Dermis microvascular lymphatic vessel endothelial cell (primary cell): ENCODE data around the gene CFAP251. TPM values are rescaled to one million over a fixed set of nuclear protein-coding genes. Genes with fewer than 3 reads are reported as not detected.
A peak's percentile ranks its signal among the peaks of the same experiment; 100 is the strongest.
"Not testable (repeated sequence)": the region's sequence is repeated elsewhere in the genome, so short reads cannot be mapped to it uniquely, and the experiment has no call there.

Experiments
- DNase-seq, 2 donors: peaks; one replicate each; pipeline versions ENCODE4 v3.0.0 to v3.0.0-alpha.2; 2010; ENCODE audit warnings: low read depth in 2 of 2
- total RNA-seq: library from RNA; depleted of rRNA; stranded (reverse); fragments of >200 nt; gene quantifications from 2 replicates; pipeline ENCODE4 v1.2.1, GENCODE V29; 2014

The CFAP251 gene
- total RNA-seq, 1 donor from 2014 or later = 2.3 TPM

DNA sequence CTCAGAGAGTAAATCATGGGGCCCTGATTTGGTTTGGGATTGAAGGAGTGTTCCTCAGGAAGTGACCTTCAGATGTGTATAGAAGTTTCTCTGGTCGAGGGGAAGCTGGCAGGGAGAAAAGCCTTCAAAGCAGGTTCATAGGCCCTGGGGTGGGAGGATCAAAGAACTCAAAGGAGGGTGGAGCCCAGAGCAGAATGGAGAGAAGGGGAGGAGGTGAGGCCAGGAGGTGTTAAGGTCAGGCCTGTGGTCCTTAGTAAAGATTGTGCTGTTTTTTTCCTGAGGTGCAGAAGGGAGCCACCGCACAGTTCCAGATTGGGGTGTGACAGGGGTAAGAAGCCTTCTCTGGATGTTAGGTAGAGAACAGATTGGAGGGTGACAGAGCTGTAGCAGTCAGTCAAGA lies 9.7 kb upstream of the CFAP251 start:
- no peak for DNase-seq

DNA sequence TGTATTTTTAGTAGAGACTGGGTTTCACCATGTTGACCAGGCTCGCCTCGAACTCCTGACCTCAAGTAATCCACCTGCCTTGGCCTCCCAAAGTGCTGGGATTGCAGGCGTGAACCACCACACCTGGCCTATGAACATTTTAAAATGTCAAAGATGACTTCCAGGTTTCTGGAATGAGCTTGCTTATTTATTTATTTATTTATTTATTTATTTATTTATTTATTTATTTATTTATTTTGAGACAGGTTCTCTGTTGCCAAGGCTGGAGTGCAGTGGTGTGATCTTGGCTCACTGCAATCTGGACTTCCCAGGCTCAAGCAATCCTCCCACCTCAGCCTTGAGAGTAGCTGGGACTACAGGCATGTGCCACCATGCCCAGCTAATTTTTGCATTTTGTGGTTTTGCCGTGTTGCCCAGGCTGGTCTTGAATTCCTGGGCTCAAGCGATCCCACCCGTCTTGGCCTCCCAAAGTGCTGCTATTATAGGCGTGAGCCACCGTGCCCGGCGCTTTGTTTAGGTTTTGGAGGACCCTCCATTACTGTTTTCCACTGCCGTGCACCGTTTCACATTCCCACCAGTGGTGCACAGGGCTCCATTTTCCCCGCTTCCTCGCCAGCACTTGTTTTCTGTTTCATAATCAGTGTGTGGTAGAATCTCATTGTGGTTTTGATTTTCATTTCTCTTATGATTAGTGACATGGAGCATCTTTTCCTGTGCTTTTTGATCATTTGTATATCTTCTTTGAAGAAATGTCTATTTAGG lies 6.4 kb upstream of the CFAP251 start:
- DNase-seq = no peak

DNA sequence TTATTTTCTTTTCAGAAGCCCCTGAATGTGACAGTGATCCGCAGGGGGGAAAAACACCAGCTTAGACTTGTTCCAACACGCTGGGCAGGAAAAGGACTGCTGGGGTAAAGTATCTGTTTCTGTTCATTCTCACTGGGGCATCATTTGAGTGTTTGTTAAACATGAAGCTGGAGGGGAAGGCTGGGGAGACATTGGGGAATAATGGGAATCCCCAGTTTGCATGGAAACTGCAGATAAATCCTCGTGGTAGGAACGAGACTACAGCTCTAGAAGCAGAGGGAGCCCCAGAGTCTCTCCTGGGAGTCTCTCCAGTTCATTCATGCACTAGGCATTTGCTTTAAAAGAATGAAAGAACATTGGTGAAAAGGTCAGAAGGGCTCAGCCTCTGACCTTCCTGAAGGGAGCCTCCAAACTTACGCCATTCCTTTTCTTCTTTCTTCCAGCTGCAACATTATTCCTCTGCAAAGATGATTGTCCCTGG lies 2.5 kb upstream of the CFAP251 start:
- DNase-seq = no peak

DNA sequence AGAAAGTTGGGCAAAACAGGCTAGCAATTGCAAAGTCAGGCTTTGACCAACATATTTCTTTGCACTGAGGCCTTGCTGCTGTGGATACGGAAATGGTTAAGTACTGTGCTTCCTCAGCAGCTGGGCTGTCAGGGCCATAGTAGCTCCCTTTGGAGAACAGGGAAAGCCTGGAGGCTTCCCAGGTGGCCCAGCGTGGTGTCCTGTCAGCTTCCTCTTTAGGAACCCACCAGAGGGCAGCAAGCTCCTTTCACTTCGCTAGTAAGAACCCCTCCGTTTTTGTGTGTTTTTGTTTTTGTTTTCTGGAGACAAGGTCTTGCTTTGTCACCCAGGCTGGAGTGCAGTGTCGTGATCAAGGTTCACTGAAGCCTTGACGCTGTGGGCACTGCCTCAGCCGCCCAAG lies 1.7 kb upstream of the CFAP251 start:
- peak; percentile 11 to 52 for DNase-seq

DNA sequence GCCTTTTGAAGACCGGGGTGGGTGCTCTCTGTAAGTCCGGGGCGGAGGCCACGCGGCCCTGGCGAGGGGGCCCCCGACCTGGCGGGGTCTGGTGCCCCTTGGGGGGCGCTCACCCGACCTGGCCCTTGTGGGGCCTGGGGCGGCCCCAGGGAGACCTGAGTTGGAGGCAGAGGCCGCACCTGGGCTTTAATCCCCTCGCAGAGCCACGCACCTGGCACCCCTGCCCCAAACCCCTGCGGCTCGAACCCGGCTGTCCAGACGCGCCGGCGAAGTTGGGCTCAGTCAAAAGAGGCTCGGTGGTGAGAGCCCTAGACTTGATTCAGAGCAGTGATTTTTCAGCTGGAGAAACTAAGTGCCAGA lies 267 bp downstream of the CFAP251 start:
- no peak for DNase-seq

DNA sequence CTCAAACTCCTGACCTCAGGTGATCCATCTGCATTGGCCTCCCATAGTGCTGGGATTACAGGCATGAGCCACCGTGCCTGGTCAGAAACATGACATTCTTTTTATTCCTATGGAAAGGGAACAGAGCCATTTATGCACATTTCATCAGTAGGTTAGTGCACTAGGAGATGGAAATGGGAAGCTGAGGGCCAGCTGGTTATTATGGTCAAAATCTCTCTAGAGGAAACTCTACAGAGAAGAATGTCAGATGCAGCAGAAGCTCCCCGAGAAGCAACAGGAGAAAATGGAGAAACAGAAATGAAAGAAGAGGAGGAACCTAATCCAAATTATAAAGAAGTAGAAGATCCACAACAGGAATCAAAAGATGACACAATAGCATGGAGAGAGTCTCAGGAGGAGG lies 2.7 kb downstream of the CFAP251 start:
- DNase-seq = no peak

DNA sequence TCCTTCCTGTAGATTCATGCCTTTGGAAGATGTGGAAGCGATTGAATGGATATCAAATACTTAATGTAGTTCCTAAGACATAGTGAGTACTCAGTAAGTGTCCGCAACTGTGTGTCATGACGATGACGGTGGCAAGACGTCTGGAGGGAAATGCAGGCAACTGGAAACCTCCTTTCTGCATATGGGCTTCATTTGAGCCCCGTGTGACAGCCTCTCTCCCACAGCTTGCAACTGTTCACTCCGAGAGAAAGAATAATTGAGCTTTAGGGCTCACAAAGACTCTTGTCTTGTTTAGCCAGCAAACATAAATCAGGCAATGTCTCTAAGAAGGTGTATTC lies 6.9 kb downstream of the CFAP251 start:
- DNase-seq = no peak

DNA sequence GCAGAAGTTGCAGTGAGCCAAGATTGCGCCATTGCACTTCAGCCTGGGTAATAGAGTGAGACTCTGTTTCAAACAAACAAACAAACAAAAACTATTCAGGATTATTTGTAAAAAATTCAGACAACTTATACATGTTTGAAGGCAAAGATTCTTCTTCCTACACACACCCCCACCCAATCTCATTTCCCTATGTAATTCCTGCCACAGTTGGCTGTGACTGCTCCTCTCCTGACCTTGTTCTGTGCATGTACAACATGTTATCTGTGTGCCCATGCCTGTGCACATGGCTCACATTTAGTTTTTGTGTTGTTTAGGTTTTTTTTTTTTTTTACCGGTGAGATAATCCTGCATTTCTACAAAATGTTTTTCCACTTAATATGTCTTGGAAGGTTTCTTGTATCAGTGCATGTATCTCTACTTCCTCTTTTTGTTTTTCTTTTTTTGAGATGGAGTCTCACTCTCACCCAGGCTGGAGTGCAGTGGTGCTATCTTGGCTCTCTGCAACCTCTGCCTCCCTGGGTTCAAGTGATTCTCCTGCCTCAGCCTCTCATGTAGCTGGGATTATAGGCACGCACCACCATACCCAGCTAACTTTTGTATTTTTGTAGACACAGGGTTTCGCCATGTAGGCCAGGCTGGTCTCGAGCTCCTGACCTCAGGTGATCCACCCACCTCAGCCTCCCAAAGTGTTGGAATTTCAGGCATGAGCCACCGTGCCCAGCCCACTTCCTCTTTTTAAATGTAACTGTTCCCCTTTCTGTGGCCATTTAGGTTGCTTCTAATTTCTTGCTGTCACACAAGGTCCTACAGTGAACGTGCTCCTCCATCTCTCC lies 8.7 kb downstream of the CFAP251 start:
- DNase-seq = no peak

DNA sequence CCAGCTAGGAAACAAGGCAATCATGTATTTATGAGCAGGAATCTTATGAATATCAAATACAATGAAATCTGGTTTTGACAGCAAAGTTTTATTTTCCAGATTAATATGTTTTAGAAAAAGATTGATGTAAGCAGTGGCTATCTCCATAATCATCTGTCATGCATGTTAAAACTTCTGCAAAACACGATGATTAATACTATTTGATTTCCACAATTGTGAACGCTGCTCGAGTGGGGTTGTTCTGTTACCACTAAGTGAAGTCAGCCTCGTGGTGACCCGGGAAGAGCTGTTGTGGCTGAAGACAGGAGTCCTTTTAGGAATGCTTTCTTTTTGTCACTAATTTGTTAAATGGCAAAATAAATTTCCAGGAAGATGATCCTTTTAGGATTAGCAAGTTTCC lies 9.4 kb downstream of the CFAP251 start:
- DNase-seq = no peak

DNA sequence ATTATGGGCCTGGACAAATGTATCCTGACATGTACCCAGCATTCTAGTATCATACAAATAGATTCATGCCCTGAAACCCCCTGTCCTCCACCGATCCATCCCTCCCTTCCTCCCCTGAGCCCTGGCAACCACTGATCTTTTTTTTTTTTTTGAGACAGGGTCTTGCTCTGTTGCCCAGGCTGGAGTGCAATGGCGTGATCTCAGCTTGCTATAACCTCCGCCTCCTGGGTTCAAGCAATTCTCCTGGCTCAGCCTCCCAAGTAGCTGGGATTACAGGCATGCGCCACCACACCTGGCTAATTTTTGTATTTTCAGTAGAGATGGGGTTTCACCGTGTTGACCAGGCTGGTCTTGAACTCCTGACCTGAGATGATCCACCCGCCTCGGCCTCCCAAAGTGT lies 11.2 kb downstream of the CFAP251 start:
- not testable (repeated sequence) for DNase-seq

DNA sequence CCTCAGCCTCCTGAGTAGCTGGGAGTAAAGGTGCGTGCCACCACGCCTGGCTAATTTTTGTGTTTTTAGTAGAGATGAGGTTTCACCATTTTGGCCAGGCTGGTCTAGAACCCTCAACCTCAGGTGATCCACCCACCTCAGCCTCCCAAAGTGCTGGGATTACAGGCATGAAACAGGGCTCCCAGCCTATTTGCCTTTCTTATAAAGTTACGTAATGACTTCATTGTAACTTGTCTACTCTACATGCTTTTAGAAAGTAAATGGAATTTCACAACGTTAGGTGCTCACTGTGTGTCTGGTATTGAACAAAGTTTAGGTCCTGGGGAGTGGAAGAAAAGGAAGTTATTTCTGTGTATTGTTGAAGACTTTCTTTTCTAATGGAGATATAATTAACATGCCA lies 12.5 kb downstream of the CFAP251 start:
- no peak for DNase-seq

DNA sequence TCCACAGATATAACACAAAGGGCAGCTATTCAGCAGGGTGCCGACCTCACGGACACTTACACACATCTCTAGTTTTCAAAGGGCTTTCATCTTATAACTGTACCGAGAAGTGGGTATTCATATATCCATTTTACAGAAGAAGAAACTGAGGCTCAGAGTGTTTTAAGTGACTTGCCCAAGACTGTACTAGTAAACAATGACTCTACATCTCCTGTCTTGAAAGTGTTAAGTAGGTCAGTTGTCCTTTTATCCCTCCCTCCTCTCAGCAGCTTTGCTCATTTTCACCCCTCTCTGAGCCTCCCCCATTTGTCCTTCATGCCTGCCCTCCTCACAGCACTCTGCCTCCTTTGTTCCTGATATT lies 13.8 kb downstream of the CFAP251 start:
- no peak for DNase-seq

DNA sequence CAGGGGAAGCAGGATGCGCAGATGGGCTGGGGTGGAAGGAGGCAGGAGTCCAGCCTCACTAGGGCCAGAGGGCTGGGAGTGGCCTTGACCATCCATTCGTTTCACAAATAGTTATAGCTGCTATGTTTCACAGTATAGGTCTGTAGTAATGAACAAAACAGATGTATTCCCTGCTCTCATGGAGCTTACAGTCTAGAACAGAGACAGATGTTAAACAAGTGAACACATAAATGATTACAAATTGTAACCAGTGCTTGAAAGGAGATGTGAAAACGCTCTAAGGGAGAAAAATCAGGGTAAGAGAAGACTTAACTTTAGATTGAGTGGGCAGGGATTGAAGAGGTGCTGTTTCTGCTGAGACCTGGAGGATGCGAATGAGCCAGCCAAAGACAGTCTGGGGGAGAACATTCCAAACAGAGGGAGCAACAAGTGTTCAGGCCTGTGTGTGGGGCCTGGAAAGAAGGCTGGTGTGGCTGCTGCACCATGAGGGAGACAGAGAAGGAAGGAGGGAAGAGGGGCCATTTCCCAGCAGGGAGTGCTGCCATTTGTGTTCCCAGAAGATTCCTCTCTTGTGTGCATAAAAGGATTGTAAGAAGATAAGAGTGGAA lies 14.6 kb downstream of the CFAP251 start:
- DNase-seq = no peak

DNA sequence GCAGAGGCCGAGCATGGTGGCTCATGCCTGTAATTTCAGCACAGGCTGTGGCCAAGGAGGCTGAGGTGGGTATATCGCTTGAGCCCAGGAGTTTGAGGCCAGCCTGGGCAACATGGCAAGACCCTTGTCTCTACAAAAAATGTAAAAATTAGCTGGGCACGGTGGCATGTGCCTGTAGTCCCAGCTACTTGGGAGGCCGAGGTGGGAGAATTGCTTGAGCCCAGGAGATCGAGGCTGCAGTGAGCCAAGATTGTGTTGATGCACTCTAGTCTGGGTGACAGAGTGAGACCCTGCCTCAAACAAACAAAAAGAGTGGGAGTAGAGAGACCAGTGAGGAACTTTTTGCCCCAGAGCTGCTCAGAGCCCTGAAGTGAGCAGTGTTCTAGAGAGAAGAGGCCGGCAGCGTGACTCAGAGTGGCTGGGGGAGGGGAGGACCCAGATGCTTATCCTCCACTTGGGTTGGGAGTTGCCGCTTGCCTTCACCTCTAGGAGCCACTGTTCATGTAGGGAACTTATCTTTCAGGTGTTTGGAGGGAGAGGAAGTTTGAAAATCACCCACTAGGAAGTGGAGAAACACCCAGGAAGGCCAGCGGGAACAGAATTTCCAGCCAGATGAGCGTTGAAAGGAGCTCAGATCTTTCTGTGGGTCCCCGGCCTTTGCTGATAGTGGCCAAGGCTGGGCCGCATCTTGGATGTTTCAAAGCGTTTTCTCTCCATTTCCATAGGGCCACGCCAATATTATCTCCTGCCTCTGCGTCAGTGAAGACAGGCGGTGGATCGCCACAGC lies 15.3 kb downstream of the CFAP251 start:
- DNase-seq = no peak

DNA sequence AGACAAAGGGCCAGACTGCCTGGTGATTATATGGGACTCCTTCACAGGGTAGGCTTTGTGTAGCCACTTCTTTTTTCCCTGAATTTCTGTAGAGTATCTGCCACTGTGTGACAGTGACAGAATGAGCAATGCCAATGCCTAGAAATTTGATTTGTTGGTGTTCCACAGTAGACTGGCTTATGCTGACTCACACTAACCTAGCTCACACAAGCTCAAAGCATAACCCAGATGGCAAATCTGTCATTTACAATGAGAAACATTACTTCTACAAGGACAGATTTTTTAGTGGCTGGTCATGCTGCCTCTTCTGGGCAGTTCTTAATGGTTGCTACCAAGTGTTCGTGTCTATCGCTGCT lies 15.9 kb downstream of the CFAP251 start:
- no peak for DNase-seq

DNA sequence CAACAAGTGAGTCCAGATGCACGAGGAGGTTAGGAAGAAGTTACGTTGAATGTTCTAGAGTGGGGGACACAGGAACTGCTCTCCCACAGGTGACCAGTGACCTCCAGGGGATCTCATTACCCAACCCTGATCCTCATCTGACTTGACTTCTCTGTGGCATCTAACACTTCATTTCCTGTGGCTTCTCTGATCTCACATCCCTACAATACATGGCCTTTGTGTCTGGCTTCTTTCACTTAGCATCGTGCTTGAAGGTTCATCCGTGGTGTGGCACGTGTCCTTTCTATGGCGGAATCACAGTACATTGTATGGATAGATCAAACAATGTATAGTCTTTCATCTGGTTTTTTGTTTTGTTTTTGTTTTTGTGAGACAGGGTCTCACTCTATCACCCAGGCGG lies 19.3 kb downstream of the CFAP251 start:
- no peak for DNase-seq

DNA sequence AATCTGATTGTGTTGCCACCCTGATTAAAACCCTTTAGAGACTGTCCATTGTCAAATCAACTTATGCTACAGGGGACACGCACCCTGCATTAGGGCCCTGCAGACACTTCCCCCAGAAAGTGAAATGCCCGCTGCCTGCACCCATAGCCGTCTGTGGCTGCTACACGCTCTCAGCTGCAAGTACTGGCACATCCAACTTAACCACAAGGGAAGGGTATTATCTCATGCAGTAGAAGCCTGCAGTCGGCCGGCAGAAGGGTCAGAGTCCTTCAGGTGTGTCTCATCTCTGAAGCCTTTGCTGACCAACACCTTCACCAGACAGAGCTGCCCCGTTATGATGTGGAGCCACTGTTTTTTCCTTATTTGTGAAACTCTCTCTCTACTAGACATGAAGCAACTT lies 20.8 kb downstream of the CFAP251 start:
- DNase-seq = no peak

DNA sequence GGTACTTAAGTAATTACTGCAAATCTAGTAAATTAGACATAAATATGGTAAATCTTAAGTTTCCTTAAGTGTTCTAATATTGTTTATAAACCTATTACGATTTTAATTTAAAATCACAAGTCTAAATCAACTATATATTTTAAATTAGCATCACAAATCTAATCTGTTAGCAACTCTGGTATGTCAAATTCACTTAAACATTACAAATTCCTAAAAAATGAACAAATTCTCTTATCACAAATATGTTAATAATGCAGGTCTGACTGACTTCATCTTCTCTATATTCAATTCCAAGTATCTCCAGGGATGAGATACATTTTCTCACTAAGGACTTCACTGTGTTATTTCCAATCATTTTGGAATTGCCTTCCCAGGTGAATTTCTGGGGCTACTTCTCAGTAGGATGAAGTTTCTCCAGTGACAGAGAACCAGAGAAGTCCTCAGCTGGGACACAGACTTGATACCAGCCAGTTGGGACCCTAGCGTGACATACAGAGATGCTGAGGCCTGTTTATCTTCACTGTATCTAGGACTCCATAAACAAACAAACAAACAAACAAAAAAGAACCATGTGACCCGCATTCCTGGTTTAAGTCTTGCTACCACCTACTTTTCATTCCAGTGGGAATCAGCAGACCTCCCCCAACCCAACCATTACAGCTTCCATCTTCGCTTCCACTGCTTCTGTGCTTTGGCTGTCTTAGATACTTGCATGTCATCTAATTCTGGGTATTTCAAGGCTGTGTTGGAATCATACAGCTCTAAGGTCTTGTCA lies 21.8 kb downstream of the CFAP251 start:
- no peak for DNase-seq

DNA sequence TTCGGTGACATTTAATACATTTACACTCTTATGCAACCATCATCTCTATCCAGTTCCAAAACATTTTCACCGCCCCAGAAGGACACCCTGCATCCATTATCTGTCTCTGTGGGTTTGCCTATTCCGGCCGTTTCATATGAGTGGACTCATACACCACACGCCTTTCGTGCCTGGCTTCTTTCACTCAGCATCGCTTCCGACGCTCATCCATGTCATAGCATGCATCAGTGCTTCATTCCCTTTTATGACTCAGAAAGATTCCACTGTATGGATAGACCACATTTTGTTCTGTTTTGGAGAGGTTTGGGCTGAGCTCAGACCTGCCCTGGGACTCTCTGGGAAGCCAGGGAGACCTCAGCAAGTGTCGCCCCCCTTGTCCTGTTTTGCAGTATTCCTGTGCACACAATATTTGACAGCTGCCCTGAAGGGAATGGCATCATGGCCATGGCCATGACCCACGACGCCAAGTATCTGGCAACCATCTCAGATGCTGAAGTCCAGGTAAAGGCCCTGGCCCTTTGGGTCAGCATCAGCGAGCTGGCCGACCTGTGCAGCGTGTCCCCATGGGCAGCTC lies 23.8 kb downstream of the CFAP251 start:
- DNase-seq = no peak

DNA sequence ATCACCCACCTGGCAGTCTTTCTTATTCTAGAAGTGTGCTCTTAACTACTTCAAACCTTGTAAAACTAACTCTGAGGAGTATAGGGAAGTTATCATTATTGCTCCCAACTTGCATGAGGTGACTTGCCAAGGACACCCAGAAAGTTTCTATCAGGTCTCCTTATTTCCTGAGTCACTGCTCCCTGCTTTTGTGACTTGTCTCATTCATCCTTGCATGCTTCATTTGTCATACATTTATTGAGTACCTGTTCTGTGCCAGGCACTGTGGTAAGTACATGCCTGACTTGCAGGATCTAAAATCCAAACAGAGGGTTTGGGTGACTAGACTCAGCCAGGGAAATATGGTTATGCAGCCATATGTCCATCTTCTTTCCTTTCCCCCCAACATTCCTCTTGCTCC lies 25.5 kb downstream of the CFAP251 start:
- no peak for DNase-seq
